Stimulated activated CD4-positive, alpha-beta T cell treated with anti-CD3 and anti-CD28 coated beads, Interleukin-4, amount 100 ng/mL, for 1 hour (primary cell): ENCODE results near the gene MMP8.
"Not testable (repeated sequence)": the region's sequence is repeated elsewhere in the genome, so short reads cannot be mapped to it uniquely, and the experiment has no call there.

Experiments
- DNase-seq: peaks from one replicate; pipeline ENCODE4 v3.0.0-alpha.2; 2020

Gene MMP8

GRCh38 chr11:102724904-102725500, at the start of gene MMP8:
Gene MMP8 (minus strand): TSS chr11:102724954. CDS start chr11:102724855, 99 bp downstream.
- no peak for DNase-seq

GRCh38 chr11:102773386-102773785, 48.6 kb upstream of the MMP8 start:
- DNase-seq: no peak

GRCh38 chr11:102771351-102771750, 46.6 kb upstream of the MMP8 start:
- DNase-seq: no peak

GRCh38 chr11:102770191-102770590, 45.4 kb upstream of the MMP8 start:
- no peak for DNase-seq

GRCh38 chr11:102767800-102768199, 43.0 kb upstream of the MMP8 start:
- no peak for DNase-seq

GRCh38 chr11:102763440-102763839, 38.7 kb upstream of the MMP8 start:
- no peak for DNase-seq

GRCh38 chr11:102762361-102762767, 37.6 kb upstream of the MMP8 start:
- DNase-seq: no peak

GRCh38 chr11:102761646-102762238, 37.0 kb upstream of the MMP8 start:
- DNase-seq: no peak

- no peak for DNase-seq
Observed at GRCh38 chr11:102760344-102761035, 35.7 kb upstream of the MMP8 start.

GRCh38 chr11:102757823-102758549, 33.2 kb upstream of the MMP8 start:
- DNase-seq: no peak

- no peak for DNase-seq
Observed at GRCh38 chr11:102753267-102753666, 28.5 kb upstream of the MMP8 start.

- DNase-seq: no peak
Observed at GRCh38 chr11:102751673-102752072, 26.9 kb upstream of the MMP8 start.

GRCh38 chr11:102749101-102749722, 24.5 kb upstream of the MMP8 start:
- no peak for DNase-seq

- DNase-seq: not testable (repeated sequence)
Observed at GRCh38 chr11:102746746-102747578, 22.2 kb upstream of the MMP8 start.

- no peak for DNase-seq
Observed at GRCh38 chr11:102734650-102735049, 9.9 kb upstream of the MMP8 start.

- DNase-seq: peak; percentile 22
Observed at GRCh38 chr11:102733232-102733875, 8.6 kb upstream of the MMP8 start.

GRCh38 chr11:102730944-102731343, 6.2 kb upstream of the MMP8 start:
- DNase-seq: not testable (repeated sequence)

GRCh38 chr11:102729849-102730815, 5.4 kb upstream of the MMP8 start:
- DNase-seq: no peak

GRCh38 chr11:102727890-102728289, 3.1 kb upstream of the MMP8 start:
- no peak for DNase-seq

GRCh38 chr11:102722821-102723220, 1.9 kb downstream of the MMP8 start:
- no peak for DNase-seq
